Breast epithelium (tissue), 4 donors: ENCODE results near the gene KIF26B. TPM values are rescaled to one million over a fixed set of nuclear protein-coding genes. Genes with fewer than 3 reads are reported as not detected.

Source experiments
- DNase-seq, 2 donors: peaks; one replicate each; pipeline ENCODE4 v3.0.0-alpha.2; 2019; ENCODE audit warnings: low spot score in 2 of 2
- H3K27ac ChIP-seq, 2 donors: fragments of 200-600 bp; sonication (generic) in 1 of 2; one replicate each; pipeline ENCODE4 v1.5.1; 2016 to 2019; ENCODE audit warnings: mild to moderate bottlenecking in 1 of 2
- H3K27me3 ChIP-seq, 2 donors: fragments of 200-600 bp; sonication (generic) in 1 of 2; one replicate each; pipeline versions ENCODE4 v1.5.1 to v1.6.0; 2017 to 2019; ENCODE audit warnings: control low read depth in 1 of 2, mild to moderate bottlenecking in 1 of 2
- H3K36me3 ChIP-seq: fragments of 200-600 bp; one replicate; pipeline ENCODE4 v1.5.1; 2019
- H3K4me1 ChIP-seq, 2 donors: fragments of 200-600 bp; sonication (generic); one replicate each; pipeline ENCODE4 v1.5.1; 2016 to 2019; ENCODE audit warnings: control low read depth in 1 of 2
- H3K4me3 ChIP-seq, 3 donors: fragments of 200-600 bp; sonication (generic); 1 replicate in 2 of 3; 2 replicates in 1 of 3; pipeline ENCODE4 v1.5.1; 2016 to 2019; ENCODE audit warnings: mild to moderate bottlenecking in 3 of 3, moderate library complexity in 2 of 3
- H3K9me3 ChIP-seq, 2 donors: fragments of 200-600 bp; sonication (generic) in 1 of 2; one replicate each; pipeline ENCODE4 v1.5.1; 2016 to 2019; ENCODE audit warnings: control low read depth in 1 of 2
- CTCF ChIP-seq, 3 donors: fragments of 450-650 bp; IDR thresholded peaks; one replicate each; pipeline ENCODE4 v1.5.1; 2016 to 2017; ENCODE audit warnings: antibody characterized with exemption in 3 of 3, mild to moderate bottlenecking in 3 of 3, moderate library complexity in 3 of 3
- POLR2A ChIP-seq: fragments of 450-650 bp; IDR thresholded peaks from one replicate; pipeline ENCODE4 v1.6.1; 2016; ENCODE audit warnings: antibody characterized with exemption, mild to moderate bottlenecking, moderate library complexity
- POLR2AphosphoS5 ChIP-seq, 3 donors: sonication (generic); formaldehyde crosslinking; IDR thresholded peaks; one replicate each; pipeline ENCODE4 v1.6.1; 2017; ENCODE audit warnings: antibody characterized with exemption in 3 of 3
- intact Hi-C: fragments of 100-400 bp; cut with DNase I; formaldehyde crosslinking; loops from one replicate; pipeline ENCODE4 v1.15.1; 2023; ENCODE audit warnings: low total_unique reads
- total RNA-seq, 3 donors: library from RNA; depleted of rRNA; stranded (reverse); fragments of >200 nt; gene quantifications; one replicate each; pipeline ENCODE4 v1.1.0, GENCODE V29; 2016

The KIF26B gene
- total RNA-seq, 3 donors from 2014 or later: 0.32 to 1.0 (median 0.33) TPM

DNA sequence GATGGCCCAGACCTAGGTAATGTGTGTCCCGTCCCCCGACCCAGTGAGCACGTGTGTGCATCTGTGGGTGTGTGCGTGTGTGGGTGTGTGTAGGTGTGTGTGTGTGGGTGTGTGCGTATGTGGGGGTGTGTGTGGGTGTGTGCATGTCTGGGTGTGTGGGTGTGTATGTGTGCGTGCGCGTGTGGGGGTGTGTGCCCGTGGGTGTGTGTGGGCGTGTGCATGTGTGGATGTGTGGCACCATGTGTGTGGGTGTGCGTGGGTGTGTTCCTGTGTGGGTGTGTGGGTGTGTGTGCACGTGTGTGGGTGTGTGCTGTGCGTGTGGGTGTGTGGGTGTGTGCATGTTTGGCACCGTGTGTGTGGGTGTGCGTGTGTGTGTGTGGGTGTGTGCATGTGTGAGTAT lies 309.5 kb downstream of the KIF26B start:
- DNase-seq: no peak
- H3K4me3 ChIP-seq: no peak overlapping the region
- H3K27ac ChIP-seq: no peak overlapping the region
- H3K9me3 ChIP-seq: no peaks in the 10 kb centered on the region
- no peaks in the 10 kb centered on the region for H3K27me3 ChIP-seq
- TF ChIP-seq POLR2AphosphoS5 (IDR thresholded peaks at IDR 0.05) (no peak), CTCF (IDR thresholded peaks at IDR 0.05) (no peak)
- no peaks in the 10 kb centered on the region for H3K36me3 ChIP-seq
- intact Hi-C loops: no loop called here
- H3K4me1 ChIP-seq: no peaks in the 10 kb centered on the region

DNA sequence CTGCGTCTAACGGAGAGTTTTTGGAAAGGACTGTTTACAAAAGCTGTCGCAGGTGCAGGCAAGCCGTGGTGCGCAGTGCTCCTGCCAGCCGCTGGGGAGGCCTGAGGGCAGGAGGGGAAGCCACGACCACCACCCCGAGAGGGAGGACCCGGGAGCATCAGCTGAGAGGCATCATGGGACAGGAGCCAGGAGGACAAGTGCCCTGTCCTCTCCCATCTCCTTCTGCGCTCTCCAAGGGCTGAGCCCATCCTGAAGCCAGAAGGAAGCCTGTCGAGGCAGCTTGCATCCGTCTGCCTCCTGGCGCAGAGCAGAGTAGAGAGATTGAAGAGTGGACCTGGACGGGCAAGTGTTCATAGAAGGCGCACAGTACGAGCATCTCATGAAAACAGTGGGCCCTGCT lies 310.9 kb downstream of the KIF26B start:
- DNase-seq: no peak
- H3K9me3 ChIP-seq: no peaks in the 10 kb centered on the region
- TF ChIP-seq POLR2A: no peak
- no peak for TF ChIP-seq CTCF (IDR thresholded peaks at IDR 0.05)
- no peak for TF ChIP-seq POLR2AphosphoS5 (IDR thresholded peaks at IDR 0.05)
- intact Hi-C loops: no loop called here
- H3K4me1 ChIP-seq: no peaks in the 10 kb centered on the region
- H3K27ac ChIP-seq: no peak overlapping the region
- H3K36me3 ChIP-seq: no peaks in the 10 kb centered on the region
- no peaks in the 10 kb centered on the region for H3K27me3 ChIP-seq
- H3K4me3 ChIP-seq: no peak overlapping the region

DNA sequence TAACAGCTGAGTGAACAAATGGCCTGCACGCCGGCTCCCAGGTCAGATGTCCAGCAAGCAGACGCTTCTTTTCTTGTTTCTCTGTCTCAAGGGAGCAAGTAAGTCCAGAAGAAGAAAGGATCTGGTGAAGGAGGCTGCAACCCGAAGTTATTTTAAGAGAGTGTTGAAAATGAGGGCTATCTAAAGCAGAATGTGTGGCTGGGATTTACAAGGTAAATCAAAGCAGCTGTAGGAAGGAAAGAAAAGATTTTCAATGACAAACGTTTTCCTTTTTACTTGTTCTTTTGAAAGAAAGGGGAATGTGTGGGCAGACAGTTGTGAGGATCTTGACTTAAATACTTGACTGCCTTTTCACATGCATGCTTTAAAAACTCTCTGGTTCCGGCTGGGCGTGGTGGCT lies 311.5 kb downstream of the KIF26B start:
- intact Hi-C loops: no loop called here
- DNase-seq: no peak
- no peak for TF ChIP-seq POLR2AphosphoS5 (IDR thresholded peaks at IDR 0.05)
- Histone ChIP-seq H3K36me3 (no peaks in the 10 kb centered on the region), H3K4me3 (no peak overlapping the region), H3K27ac (no peak overlapping the region), H3K9me3 (no peaks in the 10 kb centered on the region), H3K27me3 (no peaks in the 10 kb centered on the region), H3K4me1 (no peaks in the 10 kb centered on the region)

GRCh38 chr1:245467804-245468203 lies 313.0 kb downstream of the KIF26B start:
- no peak for DNase-seq
- Histone ChIP-seq H3K4me3 (no peak overlapping the region), H3K36me3 (no peaks in the 10 kb centered on the region), H3K27me3 (no peaks in the 10 kb centered on the region), H3K9me3 (no peaks in the 10 kb centered on the region), H3K27ac (no peak overlapping the region), H3K4me1 (no peaks in the 10 kb centered on the region)
- TF ChIP-seq CTCF (IDR thresholded peaks at IDR 0.05) (no peak), POLR2A (no peak), POLR2AphosphoS5 (IDR thresholded peaks at IDR 0.05) (no peak)
- intact Hi-C loops: no loop called here

- Histone ChIP-seq H3K27me3 (no peaks in the 10 kb centered on the region), H3K4me1 (no peaks in the 10 kb centered on the region), H3K27ac (no peak overlapping the region), H3K4me3 (no peak overlapping the region), H3K36me3 (no peaks in the 10 kb centered on the region), H3K9me3 (no peaks in the 10 kb centered on the region)
- TF ChIP-seq CTCF (IDR thresholded peaks at IDR 0.05): no peak
- no peak for TF ChIP-seq POLR2AphosphoS5 (IDR thresholded peaks at IDR 0.05)
- TF ChIP-seq POLR2A: no peak
- DNase-seq: no peak
- intact Hi-C loops: no loop called here
Measured at GRCh38 chr1:245469006-245469405, 314.2 kb downstream of the KIF26B start.

DNA sequence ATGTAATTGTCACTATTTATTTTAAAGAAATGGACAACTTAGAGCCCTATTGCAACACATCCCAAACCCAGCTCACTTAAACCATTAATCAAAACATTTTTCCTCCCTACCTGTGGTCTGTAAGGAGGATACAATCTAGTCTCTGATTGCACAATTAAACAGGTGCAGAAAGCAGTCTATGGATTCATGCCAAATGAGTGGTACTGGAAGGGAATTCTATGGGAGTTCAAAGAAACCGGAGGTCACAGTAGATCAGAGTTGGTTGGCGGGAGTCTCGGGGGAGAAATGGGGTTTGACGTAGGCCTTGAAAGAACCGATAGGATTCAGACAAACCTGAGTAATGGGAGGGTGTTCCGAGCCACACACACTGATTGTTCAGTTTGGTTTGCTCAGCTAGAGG lies 314.9 kb downstream of the KIF26B start:
- H3K9me3 ChIP-seq: no peaks in the 10 kb centered on the region
- no peaks in the 10 kb centered on the region for H3K36me3 ChIP-seq
- H3K27ac ChIP-seq: no peak overlapping the region
- intact Hi-C loops: no loop called here
- no peak overlapping the region for H3K4me3 ChIP-seq
- H3K27me3 ChIP-seq: no peaks in the 10 kb centered on the region
- no peak for DNase-seq
- H3K4me1 ChIP-seq: no peaks in the 10 kb centered on the region
- TF ChIP-seq POLR2AphosphoS5 (IDR thresholded peaks at IDR 0.05): no peak
- no peak for TF ChIP-seq CTCF (IDR thresholded peaks at IDR 0.05)
- TF ChIP-seq POLR2A: no peak
